Measurements from ENCODE around the gene DNAH7. TPM values are rescaled to one million over a fixed set of nuclear protein-coding genes. Genes with fewer than 3 reads are reported as not detected.

Gene DNAH7
- total and polyA plus RNA-seq, 2 of the 13 experiments (the other 11 are each of a cell fraction or from before 2014, with no cell fraction given): 0.09 TPM; not detected in 1

DNA sequence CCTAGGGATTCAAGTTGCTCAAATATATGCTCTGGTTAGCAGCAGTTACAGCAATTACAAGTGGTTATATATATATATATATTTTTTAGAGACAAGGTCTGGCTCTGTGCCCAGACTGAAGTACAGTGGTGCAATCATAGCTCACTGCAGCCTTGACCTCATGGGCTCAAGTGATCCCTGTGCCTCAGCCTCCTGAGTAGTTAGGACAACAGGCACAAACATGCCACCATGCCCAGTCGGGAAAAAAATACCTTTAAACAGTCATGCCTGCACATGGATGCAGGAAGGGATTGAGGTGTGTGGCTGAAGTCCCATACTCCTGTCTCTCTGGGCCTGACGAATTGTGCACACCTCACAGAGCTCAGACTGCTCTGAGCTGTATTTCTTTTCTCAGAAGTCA is 19.6 kb upstream of the DNAH7 start (continued):
- TF ChIP-seq, protein P1, sequence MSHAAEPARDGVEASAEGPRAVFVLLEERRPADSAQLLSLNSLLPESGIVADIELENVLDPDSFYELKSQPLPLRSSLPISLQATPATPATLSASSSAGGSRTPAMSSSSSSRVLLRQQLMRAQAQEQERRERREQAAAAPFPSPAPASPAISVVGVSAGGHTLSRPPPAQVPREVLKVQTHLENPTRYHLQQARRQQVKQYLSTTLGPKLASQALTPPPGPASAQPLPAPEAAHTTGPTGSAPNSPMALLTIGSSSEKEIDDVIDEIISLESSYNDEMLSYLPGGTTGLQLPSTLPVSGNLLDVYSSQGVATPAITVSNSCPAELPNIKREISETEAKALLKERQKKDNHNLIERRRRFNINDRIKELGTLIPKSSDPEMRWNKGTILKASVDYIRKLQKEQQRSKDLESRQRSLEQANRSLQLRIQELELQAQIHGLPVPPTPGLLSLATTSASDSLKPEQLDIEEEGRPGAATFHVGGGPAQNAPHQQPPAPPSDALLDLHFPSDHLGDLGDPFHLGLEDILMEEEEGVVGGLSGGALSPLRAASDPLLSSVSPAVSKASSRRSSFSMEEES (CRISPR knock-in tag; IDR thresholded peaks at IDR 0.05): 0 out of 2 replicates have a peak, but pooled peaks have one; percentile 28
- TF ChIP-seq FOXA1 (IDR thresholded peaks at IDR 0.05): no peak
- peak; percentile 22; the same call in 1 of the 2 replicates for TF ChIP-seq FOXA1 (CRISPR knock-in tag; IDR thresholded peaks at IDR 0.05)
- TF ChIP-seq, protein P2, sequence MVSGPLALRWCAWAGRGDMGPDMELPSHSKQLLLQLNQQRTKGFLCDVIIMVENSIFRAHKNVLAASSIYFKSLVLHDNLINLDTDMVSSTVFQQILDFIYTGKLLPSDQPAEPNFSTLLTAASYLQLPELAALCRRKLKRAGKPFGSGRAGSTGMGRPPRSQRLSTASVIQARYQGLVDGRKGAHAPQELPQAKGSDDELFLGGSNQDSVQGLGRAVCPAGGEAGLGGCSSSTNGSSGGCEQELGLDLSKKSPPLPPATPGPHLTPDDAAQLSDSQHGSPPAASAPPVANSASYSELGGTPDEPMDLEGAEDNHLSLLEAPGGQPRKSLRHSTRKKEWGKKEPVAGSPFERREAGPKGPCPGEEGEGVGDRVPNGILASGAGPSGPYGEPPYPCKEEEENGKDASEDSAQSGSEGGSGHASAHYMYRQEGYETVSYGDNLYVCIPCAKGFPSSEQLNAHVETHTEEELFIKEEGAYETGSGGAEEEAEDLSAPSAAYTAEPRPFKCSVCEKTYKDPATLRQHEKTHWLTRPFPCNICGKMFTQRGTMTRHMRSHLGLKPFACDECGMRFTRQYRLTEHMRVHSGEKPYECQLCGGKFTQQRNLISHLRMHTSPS (CRISPR knock-in tag; IDR thresholded peaks at IDR 0.05; ENCODE audit: low read depth): peak; percentile 66; the same call in 1 of the 2 replicates
- no peak for TF ChIP-seq HOXD1 (CRISPR knock-in tag; IDR thresholded peaks at IDR 0.05)
- 0 out of 2 replicates have a peak, but pooled peaks have one; percentile 33 for TF ChIP-seq NR2C2 (CRISPR knock-in tag; IDR thresholded peaks at IDR 0.05; ENCODE audit: borderline replicate concordance)
- TF ChIP-seq SP5 (CRISPR knock-in tag; IDR thresholded peaks at IDR 0.05; ENCODE audit: borderline replicate concordance, low read depth): no peak
- TF ChIP-seq, protein P3, sequence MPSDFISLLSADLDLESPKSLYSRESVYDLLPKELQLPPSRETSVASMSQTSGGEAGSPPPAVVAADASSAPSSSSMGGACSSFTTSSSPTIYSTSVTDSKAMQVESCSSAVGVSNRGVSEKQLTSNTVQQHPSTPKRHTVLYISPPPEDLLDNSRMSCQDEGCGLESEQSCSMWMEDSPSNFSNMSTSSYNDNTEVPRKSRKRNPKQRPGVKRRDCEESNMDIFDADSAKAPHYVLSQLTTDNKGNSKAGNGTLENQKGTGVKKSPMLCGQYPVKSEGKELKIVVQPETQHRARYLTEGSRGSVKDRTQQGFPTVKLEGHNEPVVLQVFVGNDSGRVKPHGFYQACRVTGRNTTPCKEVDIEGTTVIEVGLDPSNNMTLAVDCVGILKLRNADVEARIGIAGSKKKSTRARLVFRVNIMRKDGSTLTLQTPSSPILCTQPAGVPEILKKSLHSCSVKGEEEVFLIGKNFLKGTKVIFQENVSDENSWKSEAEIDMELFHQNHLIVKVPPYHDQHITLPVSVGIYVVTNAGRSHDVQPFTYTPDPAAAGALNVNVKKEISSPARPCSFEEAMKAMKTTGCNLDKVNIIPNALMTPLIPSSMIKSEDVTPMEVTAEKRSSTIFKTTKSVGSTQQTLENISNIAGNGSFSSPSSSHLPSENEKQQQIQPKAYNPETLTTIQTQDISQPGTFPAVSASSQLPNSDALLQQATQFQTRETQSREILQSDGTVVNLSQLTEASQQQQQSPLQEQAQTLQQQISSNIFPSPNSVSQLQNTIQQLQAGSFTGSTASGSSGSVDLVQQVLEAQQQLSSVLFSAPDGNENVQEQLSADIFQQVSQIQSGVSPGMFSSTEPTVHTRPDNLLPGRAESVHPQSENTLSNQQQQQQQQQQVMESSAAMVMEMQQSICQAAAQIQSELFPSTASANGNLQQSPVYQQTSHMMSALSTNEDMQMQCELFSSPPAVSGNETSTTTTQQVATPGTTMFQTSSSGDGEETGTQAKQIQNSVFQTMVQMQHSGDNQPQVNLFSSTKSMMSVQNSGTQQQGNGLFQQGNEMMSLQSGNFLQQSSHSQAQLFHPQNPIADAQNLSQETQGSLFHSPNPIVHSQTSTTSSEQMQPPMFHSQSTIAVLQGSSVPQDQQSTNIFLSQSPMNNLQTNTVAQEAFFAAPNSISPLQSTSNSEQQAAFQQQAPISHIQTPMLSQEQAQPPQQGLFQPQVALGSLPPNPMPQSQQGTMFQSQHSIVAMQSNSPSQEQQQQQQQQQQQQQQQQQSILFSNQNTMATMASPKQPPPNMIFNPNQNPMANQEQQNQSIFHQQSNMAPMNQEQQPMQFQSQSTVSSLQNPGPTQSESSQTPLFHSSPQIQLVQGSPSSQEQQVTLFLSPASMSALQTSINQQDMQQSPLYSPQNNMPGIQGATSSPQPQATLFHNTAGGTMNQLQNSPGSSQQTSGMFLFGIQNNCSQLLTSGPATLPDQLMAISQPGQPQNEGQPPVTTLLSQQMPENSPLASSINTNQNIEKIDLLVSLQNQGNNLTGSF (CRISPR knock-in tag; IDR thresholded peaks at IDR 0.05): no peak
- TF ChIP-seq, protein P4, sequence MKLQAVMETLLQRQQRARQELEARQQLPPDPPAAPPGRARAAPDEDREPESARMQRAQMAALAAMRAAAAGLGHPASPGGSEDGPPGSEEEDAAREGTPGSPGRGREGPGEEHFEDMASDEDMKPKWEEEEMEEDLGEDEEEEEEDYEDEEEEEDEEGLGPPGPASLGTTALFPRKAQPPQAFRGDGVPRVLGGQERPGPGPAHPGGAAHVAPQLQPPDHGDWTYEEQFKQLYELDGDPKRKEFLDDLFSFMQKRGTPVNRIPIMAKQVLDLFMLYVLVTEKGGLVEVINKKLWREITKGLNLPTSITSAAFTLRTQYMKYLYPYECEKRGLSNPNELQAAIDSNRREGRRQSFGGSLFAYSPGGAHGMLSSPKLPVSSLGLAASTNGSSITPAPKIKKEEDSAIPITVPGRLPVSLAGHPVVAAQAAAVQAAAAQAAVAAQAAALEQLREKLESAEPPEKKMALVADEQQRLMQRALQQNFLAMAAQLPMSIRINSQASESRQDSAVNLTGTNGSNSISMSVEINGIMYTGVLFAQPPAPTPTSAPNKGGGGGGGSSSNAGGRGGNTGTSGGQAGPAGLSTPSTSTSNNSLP (IDR thresholded peaks at IDR 0.05; ENCODE audit: low read depth, low read length): 0 out of 2 replicates have a peak, but pooled peaks have one; percentile 17
- peak; percentile 87; the same call in 1 of the 2 replicates for TF ChIP-seq RXRA (CRISPR knock-in tag; IDR thresholded peaks at IDR 0.05)
- no peak for TF ChIP-seq ATF7-NPFF (CRISPR knock-in tag; IDR thresholded peaks at IDR 0.05; ENCODE audit: low read depth)
- no peak; the same call in 1 of the 2 replicates for TF ChIP-seq REPIN1 (CRISPR knock-in tag; IDR thresholded peaks at IDR 0.05; ENCODE audit: borderline replicate concordance, low read depth)
- TF ChIP-seq ZNF343 (CRISPR knock-in tag; IDR thresholded peaks at IDR 0.05): no peak
- no peak for TF ChIP-seq STAG1 (CRISPR knock-in tag; IDR thresholded peaks at IDR 0.05)
- TF ChIP-seq KDM6A (CRISPR knock-in tag; IDR thresholded peaks at IDR 0.05; ENCODE audit: low read depth): no peak
- TF ChIP-seq, protein P5, sequence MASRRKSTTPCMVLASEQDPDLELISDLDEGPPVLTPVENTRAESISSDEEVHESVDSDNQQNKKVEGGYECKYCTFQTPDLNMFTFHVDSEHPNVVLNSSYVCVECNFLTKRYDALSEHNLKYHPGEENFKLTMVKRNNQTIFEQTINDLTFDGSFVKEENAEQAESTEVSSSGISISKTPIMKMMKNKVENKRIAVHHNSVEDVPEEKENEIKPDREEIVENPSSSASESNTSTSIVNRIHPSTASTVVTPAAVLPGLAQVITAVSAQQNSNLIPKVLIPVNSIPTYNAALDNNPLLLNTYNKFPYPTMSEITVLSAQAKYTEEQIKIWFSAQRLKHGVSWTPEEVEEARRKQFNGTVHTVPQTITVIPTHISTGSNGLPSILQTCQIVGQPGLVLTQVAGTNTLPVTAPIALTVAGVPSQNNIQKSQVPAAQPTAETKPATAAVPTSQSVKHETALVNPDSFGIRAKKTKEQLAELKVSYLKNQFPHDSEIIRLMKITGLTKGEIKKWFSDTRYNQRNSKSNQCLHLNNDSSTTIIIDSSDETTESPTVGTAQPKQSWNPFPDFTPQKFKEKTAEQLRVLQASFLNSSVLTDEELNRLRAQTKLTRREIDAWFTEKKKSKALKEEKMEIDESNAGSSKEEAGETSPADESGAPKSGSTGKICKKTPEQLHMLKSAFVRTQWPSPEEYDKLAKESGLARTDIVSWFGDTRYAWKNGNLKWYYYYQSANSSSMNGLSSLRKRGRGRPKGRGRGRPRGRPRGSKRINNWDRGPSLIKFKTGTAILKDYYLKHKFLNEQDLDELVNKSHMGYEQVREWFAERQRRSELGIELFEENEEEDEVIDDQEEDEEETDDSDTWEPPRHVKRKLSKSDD (CRISPR knock-in tag; IDR thresholded peaks at IDR 0.05; ENCODE audit: low read depth): 0 out of 2 replicates have a peak, but pooled peaks have one; percentile 47
- no peak for TF ChIP-seq ZNF124 (CRISPR knock-in tag; IDR thresholded peaks at IDR 0.05)
- no peak for TF ChIP-seq PLRG1 (conservative IDR thresholded peaks at IDR 0.05)

All from HepG2 (cell line).